Measurements from ENCODE around the gene SYNJ2. TPM values are rescaled to one million over a fixed set of nuclear protein-coding genes. Genes with fewer than 3 reads are reported as not detected.

The SYNJ2 gene
- total and polyA plus RNA-seq, 2 donors from 2014 or later: 1.7 to 15.8 TPM

- DNase-seq: no peak
- Histone ChIP-seq H3K27ac (ENCODE audit: low read depth in 2 of 2, low read length in 2 of 2) (no peak overlapping the region), H3K9ac (ENCODE audit: low read length in 3 of 3) (no peak overlapping the region), H3K9me3 (ENCODE audit: control insufficient read depth in 2 of 3, insufficient read depth in 1 of 3, low read length in 3 of 3) (no peaks in the 10 kb centered on the region), H3K36me3 (ENCODE audit: control insufficient read depth in 2 of 3, insufficient read depth in 3 of 3, low read length in 3 of 3) (no peaks in the 10 kb centered on the region), H3K4me1 (ENCODE audit: control insufficient read depth in 2 of 3, insufficient read depth in 2 of 3, low read depth in 1 of 3, low read length in 3 of 3) (peaks cover 0 to 13% (median 12%) of the 10 kb centered on the region in 3 donors), H3K27me3 (ENCODE audit: control insufficient read depth, insufficient read depth, low read length) (no peaks in the 10 kb centered on the region), H3K4me3 (ENCODE audit: low read length in 3 of 3) (no peak overlapping the region)
- no peak for TF ChIP-seq CTCF (IDR thresholded peaks at IDR 0.05; ENCODE audit: borderline replicate concordance, extremely low read depth, insufficient read depth)
- FAIRE-seq: no peak
- intact Hi-C loops (cut with DNase I): no loop called here
Observed at GRCh38 chr6:157984128-157984527, 2.5 kb downstream of the SYNJ2 start.

- Histone ChIP-seq H3K36me3 (ENCODE audit: control insufficient read depth in 2 of 3, insufficient read depth in 3 of 3, low read length in 3 of 3) (no peaks in the 10 kb centered on the region), H3K9ac (ENCODE audit: low read length in 3 of 3) (no peak overlapping the region), H3K4me3 (ENCODE audit: low read length in 3 of 3) (no peak overlapping the region), H3K27me3 (ENCODE audit: control insufficient read depth, insufficient read depth, low read length) (no peaks in the 10 kb centered on the region), H3K4me1 (ENCODE audit: control insufficient read depth in 2 of 3, insufficient read depth in 2 of 3, low read depth in 1 of 3, low read length in 3 of 3) (peaks cover 0 to 16% (median 13%) of the 10 kb centered on the region in 3 donors), H3K9me3 (ENCODE audit: control insufficient read depth in 2 of 3, insufficient read depth in 1 of 3, low read length in 3 of 3) (no peaks in the 10 kb centered on the region), H3K27ac (ENCODE audit: low read depth in 2 of 2, low read length in 2 of 2) (no peak overlapping the region)
- no peak for DNase-seq
- FAIRE-seq: no peak
- no peak for TF ChIP-seq CTCF (IDR thresholded peaks at IDR 0.05; ENCODE audit: borderline replicate concordance, extremely low read depth, insufficient read depth)
- intact Hi-C loops (cut with DNase I): no loop called here
Observed at GRCh38 chr6:157984686-157985225, 3.1 kb downstream of the SYNJ2 start.

GRCh38 chr6:157985378-157986155 lies 3.9 kb downstream of the SYNJ2 start:
- Histone ChIP-seq H3K27ac (ENCODE audit: low read depth in 2 of 2, low read length in 2 of 2) (no peak overlapping the region), H3K4me1 (ENCODE audit: control insufficient read depth in 2 of 3, insufficient read depth in 2 of 3, low read depth in 1 of 3, low read length in 3 of 3) (peaks cover 0 to 23% (median 18%) of the 10 kb centered on the region in 3 donors), H3K27me3 (ENCODE audit: control insufficient read depth, insufficient read depth, low read length) (no peaks in the 10 kb centered on the region), H3K9me3 (ENCODE audit: control insufficient read depth in 2 of 3, insufficient read depth in 1 of 3, low read length in 3 of 3) (no peaks in the 10 kb centered on the region), H3K4me3 (ENCODE audit: low read length in 3 of 3) (no peak overlapping the region), H3K36me3 (ENCODE audit: control insufficient read depth in 2 of 3, insufficient read depth in 3 of 3, low read length in 3 of 3) (no peaks in the 10 kb centered on the region), H3K9ac (ENCODE audit: low read length in 3 of 3) (no peak overlapping the region)
- FAIRE-seq (no peak), DNase-seq (peak in 1 of 5 donors; percentile 62)
- intact Hi-C loops (cut with DNase I): no loop called here
- TF ChIP-seq CTCF (IDR thresholded peaks at IDR 0.05; ENCODE audit: borderline replicate concordance, extremely low read depth, insufficient read depth): no peak

Data from kidney (tissue), 14 donors.